HG03066 (cell line): ENCODE measurements around the gene KRTAP1-3.
"Not testable (repeated sequence)": the region's sequence is repeated elsewhere in the genome, so short reads cannot be mapped to it uniquely, and the experiment has no call there.

Experiments
- ATAC-seq: cut with Tn5 transposase; IDR thresholded peaks from one replicate; pipeline ENCODE4 v1.9.1; 2021; ENCODE audit warnings: low read depth; ENCODE audit not compliant: unreplicated experiment

The KRTAP1-3 gene

GRCh38 chr17:41034346-41034935, at the start of gene KRTAP1-3:
Gene KRTAP1-3 (minus strand): TSS chr17:41034874. CDS start chr17:41034821, 53 bp downstream.
- ATAC-seq, result not testable (repeated sequence)

GRCh38 chr17:41084100-41084856, 49.6 kb upstream of the KRTAP1-3 start, which contains the start of gene KRTAP4-7:
Gene KRTAP4-7 (plus strand): TSS chr17:41084150. CDS start chr17:41084207, 57 bp downstream.
- not testable (repeated sequence) for ATAC-seq

GRCh38 chr17:41083427-41083826, 48.8 kb upstream of the KRTAP1-3 start:
- not testable (repeated sequence) for ATAC-seq

GRCh38 chr17:41082626-41083025, 48.0 kb upstream of the KRTAP1-3 start:
- ATAC-seq, result no peak

GRCh38 chr17:41076788-41077187, 42.1 kb upstream of the KRTAP1-3 start:
- ATAC-seq, result no peak

GRCh38 chr17:41073676-41074075, 39.0 kb upstream of the KRTAP1-3 start:
- no peak for ATAC-seq

GRCh38 chr17:41071606-41072360, 37.1 kb upstream of the KRTAP1-3 start:
- no peak for ATAC-seq

- no peak for ATAC-seq
Observed at GRCh38 chr17:41069031-41069430, 34.4 kb upstream of the KRTAP1-3 start.

- ATAC-seq, result no peak
Observed at GRCh38 chr17:41067281-41067680, 32.6 kb upstream of the KRTAP1-3 start.

- no peak for ATAC-seq
Observed at GRCh38 chr17:41065829-41066624, 31.4 kb upstream of the KRTAP1-3 start, which contains the start of gene KRTAP2-4. Gene KRTAP2-4 (minus strand): TSS chr17:41065879. CDS start chr17:41065845, 34 bp downstream.

- ATAC-seq, result not testable (repeated sequence)
Observed at GRCh38 chr17:41065016-41065689, 30.5 kb upstream of the KRTAP1-3 start.

GRCh38 chr17:41064301-41064700, 29.6 kb upstream of the KRTAP1-3 start:
- no peak for ATAC-seq

- ATAC-seq, result no peak
Observed at GRCh38 chr17:41063449-41063848, 28.8 kb upstream of the KRTAP1-3 start.

- no peak for ATAC-seq
Observed at GRCh38 chr17:41061964-41062363, 27.3 kb upstream of the KRTAP1-3 start.

- ATAC-seq, result no peak
Observed at GRCh38 chr17:41060052-41060604, 25.5 kb upstream of the KRTAP1-3 start, which contains the start of gene KRTAP2-3. Gene KRTAP2-3 (minus strand): TSS chr17:41060114. CDS start chr17:41060050, 64 bp downstream.

- ATAC-seq, result not testable (repeated sequence)
Observed at GRCh38 chr17:41059276-41060051, 24.8 kb upstream of the KRTAP1-3 start.

- no peak for ATAC-seq
Observed at GRCh38 chr17:41058741-41059140, 24.1 kb upstream of the KRTAP1-3 start.

GRCh38 chr17:41057547-41057946, 22.9 kb upstream of the KRTAP1-3 start:
- no peak for ATAC-seq

GRCh38 chr17:41055130-41055529, 20.5 kb upstream of the KRTAP1-3 start, which contains the start of gene KRTAP2-2:
Gene KRTAP2-2 (minus strand): TSS chr17:41055230. CDS start chr17:41055211, 19 bp downstream.
- ATAC-seq, result not testable (repeated sequence)
